Measurements from ENCODE around the gene CD81.
"Not testable (repeated sequence)": the region's sequence is repeated elsewhere in the genome, so short reads cannot be mapped to it uniquely, and the experiment has no call there.

CD81 gene

DNA sequence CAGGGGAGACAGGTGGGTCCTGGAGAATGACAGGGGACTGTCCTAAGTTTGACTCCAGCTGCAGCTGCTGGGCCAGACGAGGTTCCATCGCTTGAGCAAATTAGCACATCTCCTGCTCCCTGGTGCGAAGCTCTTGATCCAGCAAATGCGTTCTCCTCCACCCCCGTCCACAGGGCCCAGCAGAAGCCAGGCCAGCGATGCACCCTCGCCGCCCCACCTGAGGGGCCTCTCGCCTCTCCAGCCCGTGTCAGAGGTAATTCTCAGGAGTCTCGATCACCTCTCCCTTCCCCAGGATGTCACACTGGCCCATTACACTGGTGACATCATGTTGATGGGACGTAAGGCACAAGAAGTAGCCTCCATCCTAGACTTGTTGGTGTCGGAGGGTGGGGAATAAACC is 19.5 kb upstream of the CD81 start:
- DNase-seq, result not testable (repeated sequence)

DNA sequence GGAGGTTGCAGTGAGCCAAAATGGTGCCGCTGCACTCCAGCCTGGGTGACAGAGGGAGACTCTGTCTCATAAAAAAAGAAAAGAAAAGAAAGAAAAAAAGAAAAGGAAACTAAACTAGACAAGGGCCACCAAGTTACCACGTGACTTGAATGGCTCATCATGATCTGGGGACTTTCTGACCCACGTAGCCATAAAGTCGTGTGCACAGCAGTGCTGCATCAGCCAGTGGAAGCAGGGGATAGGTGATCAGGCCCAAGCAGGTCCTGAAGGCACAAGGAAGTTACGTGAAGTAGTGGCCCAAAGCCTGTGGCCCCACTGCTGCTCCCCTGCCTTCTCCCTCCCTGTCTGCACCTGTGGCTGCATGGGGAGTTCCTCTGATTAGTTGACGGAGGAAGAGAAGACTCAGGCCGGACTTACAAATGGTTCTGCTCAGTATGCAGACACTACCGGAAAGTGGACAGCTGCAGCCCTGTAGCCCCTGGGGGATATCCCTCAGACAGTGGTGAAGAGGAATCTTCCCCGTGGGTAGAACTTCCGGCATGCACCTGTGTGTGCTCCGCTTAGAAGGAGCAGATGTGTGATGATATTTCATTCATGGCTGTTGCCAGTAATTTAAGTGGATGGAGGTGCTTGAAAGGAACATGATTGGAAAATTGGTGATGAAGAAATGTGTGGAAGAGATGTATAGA is 18.2 kb upstream of the CD81 start:
- no peak for DNase-seq

DNA sequence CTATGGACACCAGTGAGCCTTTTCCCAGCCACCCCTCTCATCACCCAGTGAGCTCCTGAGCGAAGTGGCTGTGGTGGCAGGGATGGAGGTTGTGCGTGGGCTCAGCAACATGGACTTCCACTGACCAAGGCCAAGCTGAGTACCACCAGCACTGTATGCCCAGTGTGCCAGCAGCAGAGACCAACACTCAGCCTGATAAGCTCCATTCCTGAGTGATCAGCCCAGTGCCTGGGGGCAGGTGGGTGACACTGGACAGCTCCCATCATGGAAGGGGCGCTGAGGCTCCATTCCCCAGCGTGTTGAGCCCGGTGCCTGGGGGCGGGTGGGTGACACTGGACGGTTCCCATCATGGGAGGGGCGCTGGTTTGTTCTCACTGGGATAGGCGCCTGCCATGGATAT is 17.6 kb upstream of the CD81 start:
- no peak for DNase-seq

DNA sequence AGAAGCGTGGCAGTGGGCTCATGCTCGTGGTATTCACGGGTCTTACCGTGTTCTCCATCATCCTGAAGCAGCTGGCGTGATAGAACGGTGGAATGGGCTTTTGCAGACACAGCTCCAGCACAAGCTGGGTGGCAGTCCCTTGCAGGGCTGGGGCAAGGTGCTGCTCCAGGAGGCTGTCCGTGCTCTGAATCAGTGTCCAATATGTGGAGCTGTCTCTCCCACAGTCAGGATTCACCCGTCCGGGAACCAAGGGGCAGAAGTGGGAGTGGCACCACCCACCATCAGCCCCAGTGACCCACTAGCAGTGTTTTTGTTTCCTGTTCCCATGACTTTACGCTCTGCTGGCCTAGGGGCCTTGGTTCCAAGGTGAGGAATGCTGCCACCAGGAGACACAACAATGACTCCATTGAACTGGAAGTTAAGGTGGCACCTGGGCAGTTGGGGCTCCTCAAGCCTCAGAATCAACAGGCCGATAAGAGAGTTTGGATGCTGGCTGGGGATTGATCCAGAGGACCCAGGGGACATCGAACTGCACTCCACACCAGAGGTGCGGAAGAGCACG is 16.9 kb upstream of the CD81 start:
- DNase-seq, result no peak

DNA sequence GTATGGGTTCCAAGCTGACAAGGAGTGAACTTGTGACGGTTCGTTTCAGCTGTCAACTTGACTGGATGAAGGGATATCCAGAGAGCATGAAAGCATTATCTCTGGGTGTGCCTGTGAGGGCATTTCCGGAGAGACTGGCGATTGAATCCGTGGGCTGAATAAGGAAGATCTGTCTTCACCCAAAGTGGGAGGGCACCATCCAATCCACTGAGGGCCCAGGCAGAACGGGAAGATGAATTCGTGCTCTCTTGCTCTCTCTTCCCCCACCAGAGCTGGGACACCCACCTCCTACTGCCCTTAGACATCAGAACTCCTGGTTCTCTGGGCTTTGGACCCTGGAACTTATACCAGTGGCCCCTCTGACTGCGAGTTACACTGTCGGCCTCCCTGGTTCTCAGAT is 15.5 kb upstream of the CD81 start:
- no peak for DNase-seq

DNA sequence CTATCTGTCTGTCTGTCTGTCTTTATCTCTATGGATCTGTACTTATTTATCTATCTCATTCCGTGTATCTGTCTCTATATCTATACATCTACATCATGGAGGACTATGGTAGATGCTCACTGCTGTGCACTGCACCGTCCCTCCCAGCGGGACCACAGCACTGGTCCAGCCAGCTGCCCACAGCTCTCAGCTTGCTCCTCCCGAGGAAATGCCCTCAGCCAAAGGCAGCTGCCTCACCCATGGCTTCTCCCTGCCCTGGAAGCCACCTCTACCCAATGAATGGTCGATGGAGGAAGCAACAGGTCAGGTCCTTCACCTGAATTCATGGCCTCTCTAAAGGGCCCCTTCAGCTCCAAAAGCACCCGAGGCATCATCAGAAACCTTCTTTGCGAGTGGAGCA is 14.7 kb upstream of the CD81 start:
- DNase-seq, result no peak

DNA sequence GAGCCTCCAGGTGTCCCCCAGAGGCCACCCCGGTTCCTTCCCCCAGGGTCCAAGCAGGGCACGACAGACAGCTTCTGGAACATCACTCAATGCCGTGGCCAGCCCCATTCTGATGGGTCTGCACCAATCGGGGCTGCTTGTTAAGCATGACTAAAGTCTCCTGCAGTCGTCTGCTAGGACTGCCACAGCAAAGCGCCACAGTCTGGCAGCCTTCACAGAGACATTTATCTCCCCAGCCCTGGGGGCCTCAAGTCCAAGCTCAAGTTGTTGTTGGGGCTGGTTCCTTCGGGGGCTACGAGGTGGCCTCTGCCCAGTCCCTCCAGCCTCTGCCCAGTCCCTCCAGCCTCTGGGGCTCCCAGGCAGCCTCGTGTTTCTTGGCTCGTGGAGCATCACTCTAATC is 14.0 kb upstream of the CD81 start:
- DNase-seq, result no peak

DNA sequence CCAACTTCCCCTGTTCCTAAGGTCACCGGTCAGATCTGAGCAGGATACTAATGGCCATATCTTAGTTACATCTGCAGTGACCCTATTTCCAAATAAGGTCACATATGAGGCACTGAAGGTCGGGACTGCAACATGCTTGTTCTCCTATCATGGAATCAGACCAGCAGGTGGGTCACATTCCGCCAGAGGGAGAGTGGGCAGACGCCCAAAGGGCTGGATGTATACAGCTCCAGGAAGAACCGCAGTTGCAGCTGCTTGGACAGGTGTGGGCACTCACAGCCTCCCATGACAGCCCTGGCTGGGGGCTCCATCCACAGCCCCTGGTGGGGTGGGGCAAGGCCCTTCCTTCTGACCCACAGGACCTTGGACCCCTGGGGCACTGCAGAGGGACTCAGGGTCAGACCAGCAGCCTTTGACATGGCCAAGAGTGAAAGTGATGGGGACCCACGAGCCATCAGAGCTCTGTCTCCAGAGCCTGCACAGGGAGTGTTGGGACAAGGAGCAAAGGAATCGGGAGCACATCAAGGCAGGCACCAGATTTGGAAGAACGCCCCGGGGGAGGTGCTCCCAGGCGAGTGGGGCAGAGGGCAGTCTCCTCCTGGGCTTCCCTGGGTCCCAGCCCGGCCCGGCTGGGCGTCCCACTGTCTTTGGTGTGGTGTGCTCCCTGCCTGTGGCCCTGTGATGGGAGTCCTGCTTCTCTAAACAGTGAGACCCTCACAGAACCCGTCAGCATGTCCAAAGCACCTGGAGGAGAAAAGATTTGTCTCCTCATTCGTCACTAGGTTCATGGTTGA is 13.3 kb upstream of the CD81 start:
- DNase-seq, result no peak

DNA sequence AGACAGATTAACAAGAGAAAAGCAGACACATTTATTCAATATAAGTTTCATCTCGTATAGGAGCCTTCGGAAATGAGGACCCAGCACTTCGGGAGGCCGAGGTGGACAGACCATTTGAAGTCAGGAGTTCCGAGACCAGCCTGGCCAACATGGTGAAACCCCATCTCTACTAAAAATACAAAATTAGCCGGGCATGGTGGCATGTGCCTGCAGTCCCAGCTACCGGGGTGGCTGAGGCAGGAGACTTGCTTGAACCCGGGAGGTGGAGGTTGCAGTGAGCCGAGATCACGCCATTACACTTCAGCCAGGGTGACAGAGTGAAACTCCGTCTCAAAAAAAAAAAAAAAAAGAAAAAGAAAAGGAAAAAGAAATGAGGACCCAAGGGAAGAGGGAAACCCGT is 12.7 kb upstream of the CD81 start:
- not testable (repeated sequence) for DNase-seq

DNA sequence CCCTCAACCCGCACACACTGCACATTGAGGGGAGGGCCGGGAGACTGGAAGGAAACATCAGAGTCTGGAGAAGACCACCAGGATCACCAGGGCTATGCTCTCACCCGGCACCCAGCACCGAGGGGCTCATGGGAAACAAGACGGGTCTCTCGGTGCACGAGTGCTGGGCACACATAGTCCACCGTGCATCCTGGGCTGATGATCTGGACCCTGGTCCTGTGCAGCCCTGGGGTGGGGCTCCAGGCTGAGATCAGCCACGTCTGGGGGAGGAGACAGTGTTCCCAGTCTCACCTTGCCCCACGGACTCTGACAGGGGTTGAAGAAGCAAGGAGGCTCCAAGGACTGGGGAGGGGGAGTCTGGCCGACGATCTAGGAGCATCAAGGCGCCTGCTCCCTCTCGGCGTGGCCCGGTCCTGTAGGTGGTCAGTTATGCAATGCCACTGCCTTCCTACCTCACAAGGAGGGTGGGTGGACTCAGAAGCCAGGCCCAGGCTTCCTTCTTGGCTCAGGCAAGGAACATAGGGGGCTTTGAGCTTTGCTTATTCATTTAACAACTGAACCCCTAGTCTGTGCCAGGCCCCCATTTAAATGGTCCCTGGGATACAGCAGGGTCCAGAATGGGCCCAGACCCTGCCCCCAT is 11.4 kb upstream of the CD81 start:
- DNase-seq, result no peak

DNA sequence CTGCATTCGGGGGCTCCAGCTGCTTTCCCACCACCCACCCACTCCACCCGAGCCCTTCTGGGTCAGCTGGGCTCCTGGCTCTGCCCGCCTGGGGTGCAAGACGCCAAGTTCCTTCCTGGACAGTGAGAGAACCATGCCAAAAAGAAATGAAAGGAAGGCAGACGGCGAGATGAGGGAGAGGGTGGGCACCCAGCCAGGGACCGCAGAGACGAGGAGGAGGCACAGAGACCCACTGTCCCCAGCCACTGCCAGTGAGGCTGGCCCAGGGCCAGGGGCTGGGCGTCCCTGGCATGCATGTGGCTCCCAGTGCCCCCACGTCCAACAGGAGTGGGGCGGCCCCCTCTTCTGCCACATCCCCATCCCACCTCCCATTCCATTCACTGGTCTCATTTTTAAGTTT is 10.8 kb upstream of the CD81 start:
- DNase-seq, result no peak

DNA sequence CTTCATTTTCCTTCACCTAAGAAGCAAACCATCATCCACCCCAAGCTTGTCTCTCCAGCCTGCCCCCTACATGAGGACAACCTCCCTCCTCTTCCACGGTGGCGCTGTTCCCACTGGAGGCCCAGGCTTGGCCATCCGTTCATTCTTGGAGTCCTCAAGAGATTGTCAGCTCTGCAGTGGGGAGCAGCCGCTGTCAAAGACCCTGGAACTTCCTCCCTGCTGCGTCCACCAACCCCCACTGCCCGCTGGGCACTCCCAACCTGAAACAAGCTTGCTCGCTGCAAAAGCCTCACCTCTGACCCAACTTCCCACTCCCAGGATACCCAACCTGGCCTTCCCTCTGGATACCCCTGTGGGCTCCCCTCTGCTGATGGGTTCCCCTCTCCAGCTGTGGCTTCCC is 10.4 kb upstream of the CD81 start:
- no peak for DNase-seq

DNA sequence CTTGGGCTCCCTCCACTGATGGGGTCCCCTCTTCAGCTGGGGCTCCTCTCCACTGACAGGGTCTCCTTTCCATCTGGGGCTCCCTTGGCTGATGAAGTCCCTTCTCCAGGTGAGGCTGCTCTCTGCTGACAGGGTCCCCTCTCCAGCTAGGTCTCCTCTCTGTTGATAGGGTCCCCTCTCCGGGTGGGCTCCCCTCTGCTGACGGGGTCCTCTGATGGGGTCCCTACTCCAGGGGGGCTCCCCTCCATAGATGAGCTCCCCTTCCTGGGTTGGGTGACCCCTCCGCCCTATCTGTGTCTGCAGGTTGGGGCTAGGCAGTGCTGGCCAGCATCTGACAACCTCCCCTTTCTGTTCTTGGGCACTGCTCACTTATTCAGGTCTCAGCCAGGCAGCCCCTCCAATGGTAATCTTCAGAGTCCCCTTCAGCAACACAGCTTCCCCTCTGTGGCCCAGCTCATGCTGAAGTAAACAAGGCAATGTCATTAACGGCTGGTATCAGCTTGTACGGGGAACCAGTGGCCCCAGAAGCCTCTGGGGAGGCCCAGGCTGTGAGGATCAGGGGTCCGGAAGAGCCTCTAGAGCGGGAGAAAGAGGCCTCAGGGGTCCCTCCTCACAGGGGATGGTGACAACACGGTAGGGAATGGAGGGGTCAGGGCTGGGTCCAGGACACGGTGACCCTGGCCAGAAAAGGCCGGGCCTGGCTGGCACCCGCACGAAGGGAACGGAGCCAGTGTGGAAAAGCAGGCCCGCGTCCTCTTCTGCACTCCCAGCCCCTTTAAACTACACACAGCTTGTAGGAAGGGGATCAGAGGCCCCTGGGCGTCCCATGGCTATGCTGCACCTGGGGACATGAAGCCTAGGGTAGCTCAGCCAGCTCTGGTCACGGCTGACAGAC is 9.6 kb upstream of the CD81 start:
- no peak for DNase-seq

DNA sequence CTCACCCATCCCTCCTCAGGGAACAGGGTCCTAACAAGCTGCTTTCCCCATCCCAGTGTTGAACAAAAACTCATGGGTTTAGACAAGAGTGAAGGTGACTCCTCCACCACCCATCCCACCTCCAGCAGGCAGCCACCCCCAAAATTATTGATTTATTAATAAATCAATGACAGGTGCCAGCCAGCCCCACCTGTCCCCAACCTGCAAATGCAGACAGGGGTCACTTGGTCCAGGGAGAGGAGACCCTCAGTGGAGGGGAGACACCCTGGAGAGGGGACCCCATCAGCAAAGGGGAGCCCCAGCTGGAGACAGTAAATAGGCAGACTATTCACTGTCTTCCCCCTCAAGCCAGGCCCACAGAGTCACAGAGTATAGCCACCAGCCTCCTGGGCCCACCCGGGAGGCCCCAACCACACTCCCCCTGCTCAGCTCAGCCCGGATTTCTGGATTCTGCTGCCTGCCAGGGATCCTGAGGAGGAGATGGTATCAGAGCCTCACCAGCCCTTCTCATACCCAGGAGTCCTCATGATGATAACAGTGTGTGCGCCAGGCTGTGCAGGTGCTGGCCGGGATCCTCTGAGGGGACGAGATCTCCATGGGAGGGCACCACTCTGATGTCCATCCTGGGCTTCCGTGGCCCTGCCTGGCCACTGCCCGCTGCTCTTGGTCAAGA is 8.8 kb upstream of the CD81 start:
- no peak for DNase-seq

DNA sequence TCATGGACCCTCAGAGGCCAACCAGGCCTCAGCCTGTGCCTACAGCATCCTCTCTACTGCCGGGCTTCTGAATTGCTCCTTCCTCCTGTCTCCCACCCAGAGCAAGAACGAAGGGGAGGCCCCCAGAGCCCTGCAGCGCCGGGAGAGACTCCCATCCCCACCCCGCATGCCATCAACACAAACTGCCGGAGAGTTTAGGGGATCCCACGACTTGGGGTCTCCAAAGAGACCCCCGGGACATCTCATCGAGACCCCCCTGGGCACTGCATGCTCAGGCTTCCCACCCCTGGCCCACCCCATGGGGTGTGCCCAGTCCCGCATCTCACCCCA is 8.3 kb upstream of the CD81 start:
- no peak for DNase-seq

DNA sequence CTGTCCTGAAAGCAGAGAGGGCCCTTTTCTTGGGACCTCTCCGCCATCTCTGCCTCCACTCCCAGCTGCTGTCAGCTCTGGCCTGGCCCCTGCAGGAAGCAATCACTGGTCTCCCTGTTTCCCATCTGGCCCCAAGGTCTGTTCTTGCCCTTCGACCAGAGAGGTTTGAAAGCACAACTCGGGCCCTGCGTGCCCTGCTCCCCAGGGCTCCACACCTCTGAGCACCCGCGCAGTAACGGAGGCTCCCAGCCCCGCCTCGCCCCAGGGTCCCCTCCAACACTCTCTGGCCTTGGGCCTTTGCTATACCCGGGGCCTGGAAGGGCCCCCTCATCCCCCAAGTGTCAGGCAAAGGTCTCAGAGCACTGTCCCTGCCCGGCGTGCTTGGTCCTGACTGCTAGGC is 7.8 kb upstream of the CD81 start:
- no peak for DNase-seq

DNA sequence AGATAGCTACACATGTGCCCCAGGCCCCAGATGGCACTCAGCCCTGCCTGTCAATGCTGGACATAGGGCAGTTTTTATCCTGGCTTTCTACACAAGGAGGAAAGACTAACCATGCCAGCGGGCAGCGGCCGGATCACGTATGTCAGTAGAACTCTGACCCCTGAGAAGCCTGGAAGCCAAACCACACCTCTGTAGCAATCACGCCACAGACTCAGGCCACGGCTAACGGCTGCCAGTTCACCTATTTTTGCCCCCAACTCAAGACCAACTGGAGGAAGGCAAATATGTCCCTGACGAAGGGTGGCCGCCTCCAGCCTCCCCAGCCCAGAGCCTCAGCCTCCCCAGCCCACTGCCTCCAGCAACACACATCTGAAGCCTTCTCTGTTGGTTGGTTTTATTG is 7.2 kb upstream of the CD81 start:
- DNase-seq, result no peak

DNA sequence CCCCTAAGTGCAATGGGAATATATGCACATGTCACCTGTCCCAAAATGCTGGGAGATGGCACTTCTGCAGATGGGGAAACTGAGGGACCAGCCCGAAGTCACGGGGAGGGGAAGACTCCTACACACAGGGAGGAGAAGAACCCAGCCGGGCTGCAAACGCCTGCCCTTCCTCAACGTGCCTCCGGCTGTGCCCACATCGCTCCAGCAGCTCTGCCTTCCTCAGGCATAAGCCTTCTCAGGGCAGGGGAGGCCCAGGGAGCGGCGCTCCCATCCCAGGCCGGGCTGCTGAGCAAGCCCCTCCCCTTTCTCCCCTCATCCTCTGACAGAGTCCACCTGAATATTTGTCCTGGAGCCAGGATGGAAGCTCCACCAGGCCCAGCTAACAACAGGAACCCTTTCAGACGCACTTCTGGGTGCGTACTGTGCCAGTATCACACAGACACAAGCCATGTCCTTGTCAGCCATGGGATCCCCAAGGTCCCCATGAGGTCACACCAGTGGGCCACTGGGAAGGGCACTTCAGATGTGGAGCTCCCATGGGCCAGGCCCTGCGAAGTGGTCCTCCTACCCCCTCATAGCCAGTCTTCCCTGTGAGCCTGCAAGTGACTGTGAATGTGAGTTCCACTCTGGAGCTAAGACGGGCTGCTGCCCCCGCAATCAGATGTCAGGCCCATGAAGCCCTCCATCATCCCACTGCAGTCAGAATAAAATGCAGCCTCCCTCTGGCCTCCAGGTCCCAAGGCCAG is 2.5 kb upstream of the CD81 start:
- no peak for DNase-seq

DNA sequence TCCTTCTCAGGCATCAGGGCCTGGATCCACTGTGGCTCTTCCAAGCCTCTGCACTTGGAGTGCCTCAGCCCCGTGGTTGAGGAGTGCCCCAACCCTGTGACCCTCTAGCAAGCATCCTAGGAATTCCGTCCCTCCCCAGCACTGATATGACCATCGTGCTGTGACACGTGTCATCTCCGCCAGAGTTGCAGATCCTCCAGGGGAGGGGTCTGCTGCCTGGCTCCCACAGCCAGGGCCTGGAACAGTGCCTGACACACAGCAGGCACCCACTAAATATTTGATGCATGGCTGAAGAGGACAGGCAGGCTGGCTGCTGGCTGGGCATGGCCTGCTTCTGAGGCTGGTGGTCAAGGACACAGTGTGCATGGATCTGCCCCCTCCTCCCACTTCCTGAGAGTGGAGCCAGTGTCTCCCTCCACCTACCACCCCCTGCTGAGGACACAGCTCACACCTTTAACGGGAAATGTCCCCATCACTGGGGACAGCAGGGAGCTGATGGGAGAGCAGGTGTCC is 1.7 kb upstream of the CD81 start:
- no peak for DNase-seq

DNA sequence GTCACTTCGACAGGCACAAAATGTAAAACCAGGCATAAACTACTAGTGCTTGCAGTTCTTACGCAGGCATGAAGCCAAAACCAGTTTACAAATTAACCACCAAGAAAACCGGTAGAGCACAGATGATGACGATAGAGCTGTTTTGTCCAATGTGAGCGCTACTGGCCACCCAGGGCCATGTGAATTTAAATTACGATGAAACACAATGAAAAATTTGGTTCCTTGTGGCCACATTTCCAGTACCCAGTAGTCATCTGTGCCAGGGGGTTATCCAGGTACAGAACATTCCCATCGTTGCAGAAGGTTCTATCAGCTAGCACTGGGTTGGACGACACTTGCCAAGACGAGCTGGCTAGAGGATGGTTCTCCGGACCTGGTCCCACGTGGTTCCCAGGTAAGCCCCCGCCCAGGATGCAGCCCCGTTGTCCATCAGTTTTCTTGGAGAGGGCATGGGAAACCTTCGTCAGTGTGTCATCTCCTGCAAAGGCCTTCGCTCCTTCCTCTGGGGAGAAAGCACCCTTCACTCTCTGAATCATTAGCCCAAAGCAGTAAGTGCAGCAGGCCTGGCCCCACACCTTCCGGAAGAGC is 1.1 kb upstream of the CD81 start:
- no peak for DNase-seq
